ENCODE results near the gene NAV2.
A peak's percentile ranks its signal among the peaks of the same experiment; 100 is the strongest.
"Not testable (repeated sequence)": the region's sequence is repeated elsewhere in the genome, so short reads cannot be mapped to it uniquely, and the experiment has no call there.

NAV2 gene

GRCh38 chr11:20099527-20099926 is 386.9 kb downstream of the NAV2 start:
- no peak for DNase-seq

- DNase-seq: no peak
Observed at GRCh38 chr11:20102397-20102796, 389.8 kb downstream of the NAV2 start.

- no peak for DNase-seq
Observed at GRCh38 chr11:20103281-20103680, 390.6 kb downstream of the NAV2 start.

GRCh38 chr11:20105427-20105826 is 392.8 kb downstream of the NAV2 start:
- no peak for DNase-seq

- no peak for DNase-seq
Observed at GRCh38 chr11:20109731-20110445, 397.3 kb downstream of the NAV2 start.

GRCh38 chr11:20110908-20111669 is 398.5 kb downstream of the NAV2 start:
- DNase-seq: peak; percentile 60 to 78

GRCh38 chr11:20111871-20112270 is 399.2 kb downstream of the NAV2 start:
- DNase-seq: no peak

GRCh38 chr11:20112291-20113148 is 399.9 kb downstream of the NAV2 start:
- no peak for DNase-seq

GRCh38 chr11:20113149-20113438 is 400.5 kb downstream of the NAV2 start:
- no peak for DNase-seq

GRCh38 chr11:20114588-20114987 is 402.0 kb downstream of the NAV2 start:
- no peak for DNase-seq

GRCh38 chr11:20116825-20117224 is 404.2 kb downstream of the NAV2 start:
- no peak for DNase-seq

GRCh38 chr11:20117291-20117690 is 404.7 kb downstream of the NAV2 start:
- DNase-seq: no peak

- no peak for DNase-seq
Observed at GRCh38 chr11:20118209-20118608, 405.6 kb downstream of the NAV2 start.

- DNase-seq: no peak
Observed at GRCh38 chr11:20119315-20119714, 406.7 kb downstream of the NAV2 start.

- DNase-seq: no peak
Observed at GRCh38 chr11:20120134-20120925, 407.7 kb downstream of the NAV2 start.

- DNase-seq: no peak
Observed at GRCh38 chr11:20122131-20122530, 409.5 kb downstream of the NAV2 start.

GRCh38 chr11:20125927-20126326 is 413.3 kb downstream of the NAV2 start:
- no peak for DNase-seq

GRCh38 chr11:20126724-20127123 is 414.1 kb downstream of the NAV2 start:
- DNase-seq: no peak

- DNase-seq: peak; percentile 54 to 73
Observed at GRCh38 chr11:20127671-20128527, 415.3 kb downstream of the NAV2 start.

- not testable (repeated sequence) for DNase-seq
Observed at GRCh38 chr11:20128528-20128825, 415.8 kb downstream of the NAV2 start.

GRCh38 chr11:20129665-20130064 is 417.0 kb downstream of the NAV2 start:
- DNase-seq: no peak

Measured in NCI-H1930 (cell line).